ENCODE results near the gene JHY.

JHY gene

GRCh38 chr11:122897606-122898210 is 15.1 kb downstream of the JHY start:
- Mint-ChIP-seq H3K36me3 (no peaks in the 10 kb centered on the region), H3K27ac (no peak overlapping the region), H3K4me3 (no peak overlapping the region), H3K9me3 (no peaks in the 10 kb centered on the region), H3K4me1 (peaks cover 13% of the 10 kb centered on the region)
- no peak for DNase-seq (ENCODE audit: low spot score in 2 of 2)
- no peak for ATAC-seq

GRCh38 chr11:122898799-122899198 is 16.2 kb downstream of the JHY start:
- peaks cover 13% of the 10 kb centered on the region for H3K4me1 Mint-ChIP-seq
- H3K9me3 Mint-ChIP-seq: no peaks in the 10 kb centered on the region
- DNase-seq (ENCODE audit: low spot score in 2 of 2) (no peak), ATAC-seq (no peak)
- H3K27ac Mint-ChIP-seq: no peak overlapping the region
- H3K36me3 Mint-ChIP-seq: no peaks in the 10 kb centered on the region
- H3K4me3 Mint-ChIP-seq: no peak overlapping the region

- DNase-seq (ENCODE audit: low spot score in 2 of 2) (no peak), ATAC-seq (peak; percentile 92)
- Mint-ChIP-seq H3K36me3 (no peaks in the 10 kb centered on the region), H3K27ac (peak overlapping the region; percentile 7), H3K4me1 (peaks cover 8% of the 10 kb centered on the region), H3K4me3 (no peak overlapping the region), H3K9me3 (no peaks in the 10 kb centered on the region)
These were observed 18.1 kb downstream of the JHY start for GRCh38 chr11:122900587-122901202.

- Mint-ChIP-seq H3K27ac (no peak overlapping the region), H3K4me1 (peaks cover 4% of the 10 kb centered on the region), H3K9me3 (no peaks in the 10 kb centered on the region), H3K36me3 (no peaks in the 10 kb centered on the region), H3K4me3 (no peak overlapping the region)
- no peak for ATAC-seq
- DNase-seq (ENCODE audit: low spot score in 2 of 2): no peak
These were observed 20.4 kb downstream of the JHY start for GRCh38 chr11:122902951-122903350.

- H3K4me1 Mint-ChIP-seq: no peaks in the 10 kb centered on the region
- ATAC-seq (no peak), DNase-seq (ENCODE audit: low spot score in 2 of 2) (no peak)
- no peaks in the 10 kb centered on the region for H3K9me3 Mint-ChIP-seq
- H3K36me3 Mint-ChIP-seq: no peaks in the 10 kb centered on the region
- H3K4me3 Mint-ChIP-seq: no peak overlapping the region
- no peak overlapping the region for H3K27ac Mint-ChIP-seq
These were observed 28.2 kb downstream of the JHY start for GRCh38 chr11:122910775-122911174.

GRCh38 chr11:122917311-122917710 is 34.8 kb downstream of the JHY start:
- ATAC-seq (no peak), DNase-seq (ENCODE audit: low spot score in 2 of 2) (no peak)
- H3K36me3 Mint-ChIP-seq: no peaks in the 10 kb centered on the region
- no peaks in the 10 kb centered on the region for H3K9me3 Mint-ChIP-seq
- H3K4me1 Mint-ChIP-seq: no peaks in the 10 kb centered on the region
- no peak overlapping the region for H3K27ac Mint-ChIP-seq
- no peak overlapping the region for H3K4me3 Mint-ChIP-seq

- Mint-ChIP-seq H3K9me3 (no peaks in the 10 kb centered on the region), H3K4me3 (no peak overlapping the region), H3K36me3 (no peaks in the 10 kb centered on the region), H3K27ac (no peak overlapping the region), H3K4me1 (no peaks in the 10 kb centered on the region)
- DNase-seq (ENCODE audit: low spot score in 2 of 2): no peak
- no peak for ATAC-seq
These were observed 36.2 kb downstream of the JHY start for GRCh38 chr11:122918734-122919133.

GRCh38 chr11:122920579-122920978 is 38.0 kb downstream of the JHY start:
- no peaks in the 10 kb centered on the region for H3K4me1 Mint-ChIP-seq
- no peak overlapping the region for H3K4me3 Mint-ChIP-seq
- H3K27ac Mint-ChIP-seq: no peak overlapping the region
- H3K36me3 Mint-ChIP-seq: peaks cover 5% of the 10 kb centered on the region
- ATAC-seq: no peak
- H3K9me3 Mint-ChIP-seq: no peaks in the 10 kb centered on the region
- no peak for DNase-seq (ENCODE audit: low spot score in 2 of 2)

GRCh38 chr11:122922893-122923292 is 40.3 kb downstream of the JHY start:
- Mint-ChIP-seq H3K4me3 (no peak overlapping the region), H3K27ac (no peak overlapping the region), H3K36me3 (peaks cover 18% of the 10 kb centered on the region), H3K9me3 (no peaks in the 10 kb centered on the region), H3K4me1 (no peaks in the 10 kb centered on the region)
- no peak for DNase-seq (ENCODE audit: low spot score in 2 of 2)
- no peak for ATAC-seq

- ATAC-seq (no peak), DNase-seq (ENCODE audit: low spot score in 2 of 2) (no peak)
- Mint-ChIP-seq H3K9me3 (no peaks in the 10 kb centered on the region), H3K4me3 (no peak overlapping the region), H3K4me1 (no peaks in the 10 kb centered on the region), H3K27ac (no peak overlapping the region), H3K36me3 (peaks cover 18% of the 10 kb centered on the region)
These were observed 40.7 kb downstream of the JHY start for GRCh38 chr11:122923302-122923701.

- no peak overlapping the region for H3K4me3 Mint-ChIP-seq
- ATAC-seq: peak; percentile 75
- no peak overlapping the region for H3K27ac Mint-ChIP-seq
- no peaks in the 10 kb centered on the region for H3K4me1 Mint-ChIP-seq
- peaks cover 8% of the 10 kb centered on the region for H3K36me3 Mint-ChIP-seq
- peak in 1 of 2 donors; percentile 47 for DNase-seq (ENCODE audit: low spot score in 2 of 2)
- no peaks in the 10 kb centered on the region for H3K9me3 Mint-ChIP-seq
These were observed 49.0 kb downstream of the JHY start for GRCh38 chr11:122931510-122931909.

GRCh38 chr11:122933416-122933815 is 50.9 kb downstream of the JHY start:
- Mint-ChIP-seq H3K4me1 (no peaks in the 10 kb centered on the region), H3K9me3 (no peaks in the 10 kb centered on the region), H3K27ac (no peak overlapping the region), H3K4me3 (no peak overlapping the region), H3K36me3 (no peaks in the 10 kb centered on the region)
- ATAC-seq (no peak), DNase-seq (ENCODE audit: low spot score in 2 of 2) (no peak)

- H3K4me1 Mint-ChIP-seq: no peaks in the 10 kb centered on the region
- DNase-seq (ENCODE audit: low spot score in 2 of 2) (no peak), ATAC-seq (peak; percentile 78)
- H3K4me3 Mint-ChIP-seq: no peak overlapping the region
- H3K9me3 Mint-ChIP-seq: no peaks in the 10 kb centered on the region
- no peak overlapping the region for H3K27ac Mint-ChIP-seq
- no peaks in the 10 kb centered on the region for H3K36me3 Mint-ChIP-seq
These were observed 55.4 kb downstream of the JHY start for GRCh38 chr11:122937983-122938382.

GRCh38 chr11:122938557-122938956 is 56.0 kb downstream of the JHY start:
- Mint-ChIP-seq H3K27ac (no peak overlapping the region), H3K4me1 (no peaks in the 10 kb centered on the region), H3K9me3 (no peaks in the 10 kb centered on the region), H3K4me3 (no peak overlapping the region), H3K36me3 (no peaks in the 10 kb centered on the region)
- no peak for DNase-seq (ENCODE audit: low spot score in 2 of 2)
- peak; percentile 24 for ATAC-seq

GRCh38 chr11:122951211-122951610 is 68.7 kb downstream of the JHY start:
- DNase-seq (ENCODE audit: low spot score in 2 of 2) (no peak), ATAC-seq (no peak)
- Mint-ChIP-seq H3K9me3 (no peaks in the 10 kb centered on the region), H3K4me1 (peaks cover 13% of the 10 kb centered on the region), H3K4me3 (no peak overlapping the region), H3K27ac (no peak overlapping the region), H3K36me3 (peaks cover 5% of the 10 kb centered on the region)

- DNase-seq (ENCODE audit: low spot score in 2 of 2): no peak
- Mint-ChIP-seq H3K9me3 (no peaks in the 10 kb centered on the region), H3K4me3 (no peak overlapping the region), H3K27ac (no peak overlapping the region), H3K4me1 (peaks cover 4% of the 10 kb centered on the region), H3K36me3 (peaks cover 5% of the 10 kb centered on the region)
- ATAC-seq: no peak
These were observed 71.9 kb downstream of the JHY start for GRCh38 chr11:122954455-122954854.

Measured in stimulated activated effector memory CD8-positive, alpha-beta T cell treated with anti-CD3 and anti-CD28 coated beads, Interleukin-12 subunit alpha, Interleukin-12 subunit beta, amount 100 ng/mL, for 72 hours (primary cell).